Astrocyte (in vitro differentiated cells and primary cell): ENCODE results near the gene AKAP13. TPM values are rescaled to one million over a fixed set of nuclear protein-coding genes. Genes with fewer than 3 reads are reported as not detected.
A peak's percentile ranks its signal among the peaks of the same experiment; 100 is the strongest.

Experiments used
- DNase-seq: peaks from one replicate; pipeline ENCODE4 v3.0.0-alpha.2; 2010; ENCODE audit warnings: low read depth
- FAIRE-seq: peaks from 2 replicates; lab custom pipeline; 2011; peaks lifted over from hg19 to GRCh38; lab: Jason Lieb, UNC
- H2AFZ ChIP-seq: 2 replicates; pipeline ENCODE4 v1.6.0; 2012; ENCODE audit warnings: low read depth, low read length, inconsistent platforms
- H3K27ac ChIP-seq: 2 replicates; pipeline ENCODE4 v1.5.1; 2011; ENCODE audit warnings: low read depth, low read length, inconsistent platforms
- H3K27me3 ChIP-seq: 2 replicates; pipeline ENCODE4 v1.6.0; 2011; ENCODE audit warnings: low read length, inconsistent platforms; ENCODE audit not compliant: insufficient read depth
- H3K36me3 ChIP-seq: 2 replicates; pipeline ENCODE4 v1.5.1; 2011; ENCODE audit warnings: low read length, inconsistent platforms; ENCODE audit not compliant: insufficient read depth
- H3K4me1 ChIP-seq: 2 replicates; pipeline ENCODE4 v1.5.1; 2011; ENCODE audit warnings: low read length, inconsistent platforms; ENCODE audit not compliant: insufficient read depth
- H3K4me2 ChIP-seq: 2 replicates; pipeline ENCODE4 v1.6.0; 2012; ENCODE audit warnings: low read length, inconsistent platforms
- H3K4me3 ChIP-seq: 2 replicates; pipeline ENCODE4 v1.5.1; 2011; ENCODE audit warnings: low read depth, mild to moderate bottlenecking, low read length, inconsistent platforms; ENCODE audit not compliant: insufficient read depth
- H3K79me2 ChIP-seq: 2 replicates; pipeline ENCODE4 v1.6.0; 2012; ENCODE audit warnings: mild to moderate bottlenecking, low read length, inconsistent platforms; ENCODE audit not compliant: insufficient read depth
- H3K9ac ChIP-seq: 2 replicates; pipeline ENCODE4 v1.6.0; 2012; ENCODE audit warnings: mild to moderate bottlenecking, low read length, inconsistent platforms
- H3K9me3 ChIP-seq: 2 replicates; pipeline ENCODE4 v1.5.1; 2012; ENCODE audit warnings: low read depth, mild to moderate bottlenecking, low read length, inconsistent platforms; ENCODE audit not compliant: insufficient read depth
- H4K20me1 ChIP-seq: 2 replicates; pipeline ENCODE4 v1.6.0; 2012; ENCODE audit warnings: low read length, inconsistent platforms; ENCODE audit not compliant: insufficient read depth
- H3K27ac Mint-ChIP-seq: one replicate; pipeline ENCODE4 v1.8.0; 2021; ENCODE audit warnings: mild to moderate bottlenecking, mixed read lengths; ENCODE audit not compliant: unreplicated experiment
- H3K27me3 Mint-ChIP-seq: one replicate; pipeline ENCODE4 v1.8.0; 2021; ENCODE audit warnings: low read depth, mixed read lengths; ENCODE audit not compliant: unreplicated experiment
- H3K36me3 Mint-ChIP-seq: one replicate; pipeline ENCODE4 v1.8.0; 2021; ENCODE audit warnings: low read depth, mixed read lengths; ENCODE audit not compliant: unreplicated experiment
- H3K4me1 Mint-ChIP-seq: one replicate; pipeline ENCODE4 v1.8.0; 2021; ENCODE audit warnings: low read depth, mixed read lengths; ENCODE audit not compliant: unreplicated experiment
- H3K4me3 Mint-ChIP-seq: one replicate; pipeline ENCODE4 v1.8.0; 2021; ENCODE audit warnings: mild to moderate bottlenecking, moderate library complexity, mixed read lengths; ENCODE audit not compliant: unreplicated experiment
- H3K9me3 Mint-ChIP-seq: one replicate; pipeline ENCODE4 v1.8.0; 2021; ENCODE audit warnings: mild to moderate bottlenecking, mixed read lengths; ENCODE audit not compliant: unreplicated experiment
- EZH2 ChIP-seq: IDR thresholded peaks from 2 replicates; pipeline ENCODE4 v1.6.1; 2012; ENCODE audit warnings: mild to moderate bottlenecking, low read length, inconsistent platforms; ENCODE audit not compliant: insufficient read depth
- total RNA-seq: library from RNA; stranded (reverse); gene quantifications from 2 replicates; pipeline ENCODE4 v1.2.1, GENCODE V29; 2021
- TF ChIP-seq, protein P1 (sequence below): IDR thresholded peaks from 2 replicates; pipeline ENCODE4 v1.5.1; 2011; ENCODE audit warnings: low read depth, mild to moderate bottlenecking, inconsistent platforms, low read length, moderate library complexity; ENCODE audit not compliant: insufficient read depth

AKAP13 gene
- total RNA-seq, 1 donor from 2014 or later: 98.2 TPM

DNA sequence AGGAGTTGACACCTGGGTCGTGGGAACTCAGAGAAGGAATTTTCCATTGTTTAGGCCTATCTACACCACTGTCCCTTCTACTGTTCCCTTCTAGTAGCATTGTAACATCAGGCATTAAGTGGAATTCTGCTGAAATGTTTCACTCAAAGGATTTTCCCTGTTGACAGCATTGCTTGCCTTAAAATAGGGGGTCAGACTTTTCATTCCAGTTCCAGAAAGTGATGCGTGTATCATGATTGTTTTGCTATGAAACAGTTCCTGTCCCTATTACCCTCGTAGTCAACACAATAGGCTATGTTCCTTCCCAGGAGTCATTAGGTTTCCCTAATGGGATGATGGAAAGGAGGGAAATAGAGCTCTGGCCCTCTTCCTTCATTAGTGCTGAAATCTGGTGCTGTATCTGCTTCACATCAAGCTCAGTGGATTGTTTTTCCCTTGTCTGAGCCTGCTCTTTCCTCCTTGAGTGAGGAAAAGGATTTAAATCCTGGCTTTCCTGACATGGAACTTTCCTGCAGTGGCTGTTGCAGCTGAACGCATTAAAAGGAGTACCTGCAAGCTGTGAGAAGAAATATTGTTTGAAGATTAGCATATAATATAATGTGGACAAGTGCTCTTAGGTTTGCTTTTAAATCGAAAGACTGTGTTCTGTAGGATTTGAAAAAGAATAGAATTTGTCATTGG, 218.5 kb downstream of the AKAP13 start:
- Mint-ChIP-seq H3K36me3 (no peaks in the 10 kb centered on the region), H3K27ac (peak overlapping the region; percentile 10), H3K4me3 (no peak overlapping the region), H3K9me3 (no peaks in the 10 kb centered on the region), H3K4me1 (peaks cover 22% of the 10 kb centered on the region), H3K27me3 (no peaks in the 10 kb centered on the region)
- H3K9ac ChIP-seq: no peak overlapping the region
- no peak overlapping the region for H3K27ac ChIP-seq
- H3K4me1 ChIP-seq: no peaks in the 10 kb centered on the region
- H3K4me2 ChIP-seq: no peak overlapping the region
- H3K9me3 ChIP-seq: no peaks in the 10 kb centered on the region
- FAIRE-seq (no peak), DNase-seq (no peak)
- no peaks in the 10 kb centered on the region for H4K20me1 ChIP-seq
- H3K36me3 ChIP-seq: no peaks in the 10 kb centered on the region
- no peaks in the 10 kb centered on the region for H3K79me2 ChIP-seq
- no peaks in the 10 kb centered on the region for H3K27me3 ChIP-seq
- no peak overlapping the region for H3K4me3 ChIP-seq
- H2AFZ ChIP-seq: no peak overlapping the region
- no peak for TF ChIP-seq EZH2
- TF ChIP-seq, protein P1, sequence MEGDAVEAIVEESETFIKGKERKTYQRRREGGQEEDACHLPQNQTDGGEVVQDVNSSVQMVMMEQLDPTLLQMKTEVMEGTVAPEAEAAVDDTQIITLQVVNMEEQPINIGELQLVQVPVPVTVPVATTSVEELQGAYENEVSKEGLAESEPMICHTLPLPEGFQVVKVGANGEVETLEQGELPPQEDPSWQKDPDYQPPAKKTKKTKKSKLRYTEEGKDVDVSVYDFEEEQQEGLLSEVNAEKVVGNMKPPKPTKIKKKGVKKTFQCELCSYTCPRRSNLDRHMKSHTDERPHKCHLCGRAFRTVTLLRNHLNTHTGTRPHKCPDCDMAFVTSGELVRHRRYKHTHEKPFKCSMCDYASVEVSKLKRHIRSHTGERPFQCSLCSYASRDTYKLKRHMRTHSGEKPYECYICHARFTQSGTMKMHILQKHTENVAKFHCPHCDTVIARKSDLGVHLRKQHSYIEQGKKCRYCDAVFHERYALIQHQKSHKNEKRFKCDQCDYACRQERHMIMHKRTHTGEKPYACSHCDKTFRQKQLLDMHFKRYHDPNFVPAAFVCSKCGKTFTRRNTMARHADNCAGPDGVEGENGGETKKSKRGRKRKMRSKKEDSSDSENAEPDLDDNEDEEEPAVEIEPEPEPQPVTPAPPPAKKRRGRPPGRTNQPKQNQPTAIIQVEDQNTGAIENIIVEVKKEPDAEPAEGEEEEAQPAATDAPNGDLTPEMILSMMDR: no peak

DNA sequence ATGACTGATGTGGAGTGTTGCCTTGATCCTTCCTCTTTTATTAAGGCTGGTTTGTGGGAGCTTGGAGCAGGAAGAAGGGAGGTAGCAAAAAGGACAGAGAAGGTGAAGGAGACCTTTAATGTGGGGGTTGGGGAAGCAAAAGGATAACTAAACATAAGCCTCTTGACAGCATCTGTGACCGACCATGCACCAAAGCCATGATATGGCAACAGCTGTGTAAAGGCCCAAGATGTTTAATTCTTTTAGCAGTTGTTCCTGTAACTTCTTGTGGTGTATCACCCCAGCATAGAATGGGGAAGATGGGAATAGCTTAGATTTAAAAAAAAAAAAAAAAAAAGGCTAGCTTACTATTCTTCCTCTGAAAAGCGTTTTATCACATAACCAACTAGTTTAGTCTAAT, 219.6 kb downstream of the AKAP13 start:
- no peak overlapping the region for H3K27ac Mint-ChIP-seq

DNA sequence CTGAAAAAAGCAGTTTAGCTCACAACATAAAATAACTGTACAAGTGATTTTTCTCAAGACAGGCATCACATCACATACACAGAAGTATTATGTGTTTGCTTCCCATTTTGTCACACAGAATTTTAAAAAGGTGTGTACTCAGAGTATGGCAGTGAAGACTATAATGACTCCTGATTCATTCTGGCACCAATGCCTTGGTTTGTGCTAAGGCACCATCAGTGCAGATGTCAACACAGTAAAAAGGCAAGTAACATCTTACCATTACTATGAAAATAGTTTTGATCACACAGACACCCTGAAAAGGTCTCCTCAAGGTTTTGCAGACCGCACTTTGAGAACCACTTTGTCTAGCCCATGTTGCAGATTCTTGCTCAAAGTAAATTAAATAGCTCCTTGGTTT, 222.8 kb downstream of the AKAP13 start:
- Histone ChIP-seq H3K27ac (no peak overlapping the region), H3K79me2 (no peaks in the 10 kb centered on the region), H3K4me3 (no peak overlapping the region), H3K4me1 (peaks cover 17% of the 10 kb centered on the region), H3K9ac (no peak overlapping the region), H4K20me1 (no peaks in the 10 kb centered on the region), H3K9me3 (no peaks in the 10 kb centered on the region), H3K4me2 (no peak overlapping the region), H3K36me3 (no peaks in the 10 kb centered on the region), H2AFZ (no peak overlapping the region), H3K27me3 (no peaks in the 10 kb centered on the region)
- H3K27me3 Mint-ChIP-seq: no peaks in the 10 kb centered on the region
- no peak overlapping the region for H3K27ac Mint-ChIP-seq
- H3K36me3 Mint-ChIP-seq: peaks cover 4% of the 10 kb centered on the region
- no peaks in the 10 kb centered on the region for H3K9me3 Mint-ChIP-seq
- H3K4me3 Mint-ChIP-seq: no peak overlapping the region
- peaks cover 22% of the 10 kb centered on the region for H3K4me1 Mint-ChIP-seq
- TF ChIP-seq, protein P1: no peak
- no peak for TF ChIP-seq EZH2
- FAIRE-seq: peak; percentile 9
- DNase-seq: no peak

More for the DNA sequence above, 219.6 kb downstream of the AKAP13 start:
- H3K36me3 ChIP-seq: no peaks in the 10 kb centered on the region
- no peak overlapping the region for H2AFZ ChIP-seq
- no peaks in the 10 kb centered on the region for H3K27me3 ChIP-seq
- FAIRE-seq: no peak
- no peaks in the 10 kb centered on the region for H3K9me3 ChIP-seq
- H3K4me1 Mint-ChIP-seq: peaks cover 22% of the 10 kb centered on the region
- no peak overlapping the region for H3K27ac ChIP-seq
- no peak for TF ChIP-seq EZH2
- TF ChIP-seq, protein P1: no peak
- H3K27me3 Mint-ChIP-seq: no peaks in the 10 kb centered on the region
- H3K4me1 ChIP-seq: no peaks in the 10 kb centered on the region
- DNase-seq: no peak
- no peaks in the 10 kb centered on the region for H3K9me3 Mint-ChIP-seq
- no peak overlapping the region for H3K9ac ChIP-seq
- H3K4me2 ChIP-seq: no peak overlapping the region
- no peak overlapping the region for H3K4me3 ChIP-seq
- no peaks in the 10 kb centered on the region for H4K20me1 ChIP-seq
- H3K4me3 Mint-ChIP-seq: no peak overlapping the region
- H3K36me3 Mint-ChIP-seq: peaks cover under 1% of the 10 kb centered on the region
- H3K79me2 ChIP-seq: no peaks in the 10 kb centered on the region
